22Rv1 (cell line): ENCODE measurements around the gene UGDH.

Experiments used
- ZFX ChIP-seq: fragments of 450-650 bp; IDR thresholded peaks from 2 replicates; pipeline ENCODE4 v1.6.1; 2017; ENCODE audit warnings: antibody characterized with exemption, borderline replicate concordance
- TF ChIP-seq, protein P1 (sequence below): fragments of 450-650 bp; IDR thresholded peaks from 2 replicates; pipeline ENCODE4 v1.5.1; 2017; ENCODE audit warnings: mild to moderate bottlenecking

DNA sequence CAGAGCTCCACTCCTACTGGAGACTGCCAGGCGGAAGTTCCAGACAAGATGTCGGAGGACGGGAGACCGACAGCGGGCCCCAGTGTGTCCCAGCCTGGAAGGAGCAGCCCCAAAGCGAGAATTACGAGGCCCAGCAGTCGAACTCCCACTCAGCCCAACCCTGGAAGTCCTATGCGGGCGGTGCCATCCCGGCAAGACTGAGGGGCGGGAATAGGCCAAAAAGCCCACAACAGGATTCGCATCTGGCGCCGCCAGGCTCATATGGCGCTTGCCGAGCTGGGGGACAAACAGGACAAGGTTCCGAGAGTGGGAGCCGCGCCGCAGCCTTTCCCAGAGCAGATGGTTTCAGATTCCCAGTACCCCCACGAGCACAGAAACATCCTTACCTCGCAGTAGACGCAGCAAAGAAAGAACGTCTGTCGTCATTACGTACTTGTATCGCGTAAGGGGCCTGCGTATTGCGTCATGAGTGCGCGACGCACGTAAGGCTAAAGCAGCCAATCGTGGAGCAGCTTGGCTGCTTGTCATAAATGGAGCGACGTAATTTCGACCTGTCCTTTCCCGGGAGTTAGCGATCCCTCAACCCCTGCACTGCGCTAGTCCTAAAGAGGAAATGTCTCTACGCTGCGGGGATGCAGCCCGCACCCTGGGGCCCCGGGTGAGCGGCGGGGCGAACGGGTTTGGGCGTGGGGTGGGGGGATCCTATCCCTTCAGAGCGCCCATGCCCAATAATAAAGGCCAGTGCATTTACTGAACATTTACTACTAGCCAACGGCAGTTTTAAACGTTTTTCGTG, 68.5 kb downstream of the UGDH start, which contains the start of the genes LIAS and RPL9:
- TF ChIP-seq, protein P1, sequence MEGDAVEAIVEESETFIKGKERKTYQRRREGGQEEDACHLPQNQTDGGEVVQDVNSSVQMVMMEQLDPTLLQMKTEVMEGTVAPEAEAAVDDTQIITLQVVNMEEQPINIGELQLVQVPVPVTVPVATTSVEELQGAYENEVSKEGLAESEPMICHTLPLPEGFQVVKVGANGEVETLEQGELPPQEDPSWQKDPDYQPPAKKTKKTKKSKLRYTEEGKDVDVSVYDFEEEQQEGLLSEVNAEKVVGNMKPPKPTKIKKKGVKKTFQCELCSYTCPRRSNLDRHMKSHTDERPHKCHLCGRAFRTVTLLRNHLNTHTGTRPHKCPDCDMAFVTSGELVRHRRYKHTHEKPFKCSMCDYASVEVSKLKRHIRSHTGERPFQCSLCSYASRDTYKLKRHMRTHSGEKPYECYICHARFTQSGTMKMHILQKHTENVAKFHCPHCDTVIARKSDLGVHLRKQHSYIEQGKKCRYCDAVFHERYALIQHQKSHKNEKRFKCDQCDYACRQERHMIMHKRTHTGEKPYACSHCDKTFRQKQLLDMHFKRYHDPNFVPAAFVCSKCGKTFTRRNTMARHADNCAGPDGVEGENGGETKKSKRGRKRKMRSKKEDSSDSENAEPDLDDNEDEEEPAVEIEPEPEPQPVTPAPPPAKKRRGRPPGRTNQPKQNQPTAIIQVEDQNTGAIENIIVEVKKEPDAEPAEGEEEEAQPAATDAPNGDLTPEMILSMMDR, result no peak
- peak; percentile 47; the same call in 1 of the 2 replicates for TF ChIP-seq ZFX
